ENCODE data around the gene ACSL6. TPM values are rescaled to one million over a fixed set of nuclear protein-coding genes. Genes with fewer than 3 reads are reported as not detected.

ACSL6 gene
- polyA plus RNA-seq, 2 of the 4 experiments (the other 2 are of a cell fraction), result 0.06 to 0.09 TPM

DNA sequence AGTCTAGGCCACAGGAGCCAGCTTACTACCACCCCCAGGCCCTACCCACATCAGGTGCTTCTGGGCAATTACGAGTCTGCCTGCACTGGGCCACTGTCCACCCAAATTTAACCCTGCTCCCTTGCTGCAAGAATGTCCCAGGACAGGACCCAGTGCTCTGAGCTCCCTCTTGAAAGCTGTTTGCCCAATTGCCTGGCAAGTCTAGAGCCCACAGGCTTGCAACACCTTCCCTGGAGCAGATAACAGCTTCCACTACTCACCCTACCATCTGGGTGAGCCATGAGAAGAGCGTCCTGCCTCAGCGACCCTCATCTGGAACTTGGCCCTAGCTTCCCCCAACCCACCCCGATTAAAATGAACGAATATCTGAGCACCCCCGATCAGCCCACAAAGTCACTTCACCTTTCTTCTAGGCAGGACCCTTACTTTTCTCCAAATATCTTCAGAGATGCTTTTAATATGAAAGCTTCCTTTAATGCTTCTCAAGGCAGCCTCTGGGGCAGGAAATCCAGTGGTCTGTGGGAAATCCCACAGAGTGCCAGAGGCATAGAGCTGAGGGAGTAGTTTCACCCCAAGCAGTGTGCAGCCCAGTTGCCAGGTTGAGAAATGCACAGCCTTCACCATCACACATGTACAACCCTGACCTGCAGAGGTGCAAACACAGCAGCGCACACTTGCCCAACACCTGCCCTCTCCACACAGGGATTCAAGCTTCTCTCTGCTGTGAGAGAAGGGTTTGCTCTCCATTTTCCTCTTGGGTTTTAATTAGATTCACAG is 10.6 kb downstream of the ACSL6 start:
- Histone ChIP-seq H3K4me3 (no peak overlapping the region), H3K4me1 (no peaks in the 10 kb centered on the region), H3K27ac (no peak overlapping the region), H3K4me2 (no peak overlapping the region), H3K9me3 (no peaks in the 10 kb centered on the region)
- ATAC-seq, result no peak
- POLR2A ChIA-PET, result no interaction called here
- FAIRE-seq, result no peak
- no peak for DNase-seq (ENCODE audit: low read depth in 1 of 2, low spot score in 1 of 2)
- CTCF ChIA-PET, result interaction anchor here (1.2 to 3.8 kb wide), 4 partner anchors 8 to 578 kb away, joined by 3 to 17 read pairs (median 13); no protein-coding TSS in a partner anchor
- 35% methylated on average over 7 of the region's 7 CpGs for WGBS (ENCODE audit: missing lambda C conversion rate)
- TF ChIP-seq FOSB (CRISPR knock-in tag; IDR thresholded peaks at IDR 0.05) (no peak), NFE2L2 (conservative IDR thresholded peaks at IDR 0.05; ENCODE audit: low read length) (no peak), TFCP2L1 (CRISPR knock-in tag; IDR thresholded peaks at IDR 0.05) (no peak), SREBF2 (IDR thresholded peaks at IDR 0.05) (no peak), ZFP36 (IDR thresholded peaks at IDR 0.05; ENCODE audit: borderline replicate concordance, partially characterized antibody) (no peak), EP300 (IDR thresholded peaks at IDR 0.05) (no peak), JUN (IDR thresholded peaks at IDR 0.05) (no peak), HOXA7 (CRISPR knock-in tag; IDR thresholded peaks at IDR 0.05) (no peak), HOXB5 (CRISPR knock-in tag; IDR thresholded peaks at IDR 0.05) (no peak), FOSL2 (IDR thresholded peaks at IDR 0.05) (no peak), FOSL2 (CRISPR knock-in tag; IDR thresholded peaks at IDR 0.05) (no peak), HDAC2 (IDR thresholded peaks at IDR 0.05) (no peak), MAFK (IDR thresholded peaks at IDR 0.05; ENCODE audit: partially characterized antibody) (no peak), JUNB (IDR thresholded peaks at IDR 0.05) (no peak), CHD2 (IDR thresholded peaks at IDR 0.05; ENCODE audit: low read length, partially characterized antibody) (no peak), MAX (IDR thresholded peaks at IDR 0.05) (no peak), ZC3H11A (IDR thresholded peaks at IDR 0.05) (no peak), POLR2AphosphoS2 (conservative IDR thresholded peaks at IDR 0.05; ENCODE audit: low read length) (no peak)
- TF ChIP-seq, protein P1, sequence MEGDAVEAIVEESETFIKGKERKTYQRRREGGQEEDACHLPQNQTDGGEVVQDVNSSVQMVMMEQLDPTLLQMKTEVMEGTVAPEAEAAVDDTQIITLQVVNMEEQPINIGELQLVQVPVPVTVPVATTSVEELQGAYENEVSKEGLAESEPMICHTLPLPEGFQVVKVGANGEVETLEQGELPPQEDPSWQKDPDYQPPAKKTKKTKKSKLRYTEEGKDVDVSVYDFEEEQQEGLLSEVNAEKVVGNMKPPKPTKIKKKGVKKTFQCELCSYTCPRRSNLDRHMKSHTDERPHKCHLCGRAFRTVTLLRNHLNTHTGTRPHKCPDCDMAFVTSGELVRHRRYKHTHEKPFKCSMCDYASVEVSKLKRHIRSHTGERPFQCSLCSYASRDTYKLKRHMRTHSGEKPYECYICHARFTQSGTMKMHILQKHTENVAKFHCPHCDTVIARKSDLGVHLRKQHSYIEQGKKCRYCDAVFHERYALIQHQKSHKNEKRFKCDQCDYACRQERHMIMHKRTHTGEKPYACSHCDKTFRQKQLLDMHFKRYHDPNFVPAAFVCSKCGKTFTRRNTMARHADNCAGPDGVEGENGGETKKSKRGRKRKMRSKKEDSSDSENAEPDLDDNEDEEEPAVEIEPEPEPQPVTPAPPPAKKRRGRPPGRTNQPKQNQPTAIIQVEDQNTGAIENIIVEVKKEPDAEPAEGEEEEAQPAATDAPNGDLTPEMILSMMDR (IDR thresholded peaks at IDR 0.05), result no peak
- TF ChIP-seq, protein P2, sequence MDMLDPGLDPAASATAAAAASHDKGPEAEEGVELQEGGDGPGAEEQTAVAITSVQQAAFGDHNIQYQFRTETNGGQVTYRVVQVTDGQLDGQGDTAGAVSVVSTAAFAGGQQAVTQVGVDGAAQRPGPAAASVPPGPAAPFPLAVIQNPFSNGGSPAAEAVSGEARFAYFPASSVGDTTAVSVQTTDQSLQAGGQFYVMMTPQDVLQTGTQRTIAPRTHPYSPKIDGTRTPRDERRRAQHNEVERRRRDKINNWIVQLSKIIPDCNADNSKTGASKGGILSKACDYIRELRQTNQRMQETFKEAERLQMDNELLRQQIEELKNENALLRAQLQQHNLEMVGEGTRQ (IDR thresholded peaks at IDR 0.05), result no peak

GRCh38 chr5:132000241-132000490 is 11.3 kb downstream of the ACSL6 start:
- H3K4me1 ChIP-seq, result no peaks in the 10 kb centered on the region
- H3K4me3 ChIP-seq, result no peak overlapping the region
- ATAC-seq (no peak), FAIRE-seq (no peak), DNase-seq (ENCODE audit: low read depth in 1 of 2, low spot score in 1 of 2) (no peak)
- ChIA-PET POLR2A (no interaction called here), CTCF (interaction anchor here (3.2 kb wide), 2 partner anchors 8 to 410 kb away, joined by 16 to 17 read pairs; no protein-coding TSS in a partner anchor)
- 6% methylated on average over 2 of the region's 2 CpGs for WGBS (ENCODE audit: missing lambda C conversion rate)
- TF ChIP-seq ZNF302 (CRISPR knock-in tag; IDR thresholded peaks at IDR 0.05), result no peak
- no peak for TF ChIP-seq BHLHE40 (IDR thresholded peaks at IDR 0.05; ENCODE audit: low read depth, low read length)
- TF ChIP-seq HEYL (CRISPR knock-in tag; IDR thresholded peaks at IDR 0.05), result no peak
- no peak for TF ChIP-seq TP53 (CRISPR knock-in tag; IDR thresholded peaks at IDR 0.05)
- no peak for TF ChIP-seq NR3C1 (IDR thresholded peaks at IDR 0.05)
- TF ChIP-seq HOXB5 (CRISPR knock-in tag; IDR thresholded peaks at IDR 0.05), result no peak
- no peak for TF ChIP-seq HOXA7 (CRISPR knock-in tag; IDR thresholded peaks at IDR 0.05)
- TF ChIP-seq MAFK (IDR thresholded peaks at IDR 0.05; ENCODE audit: partially characterized antibody), result no peak
- no peak for TF ChIP-seq SREBF2 (IDR thresholded peaks at IDR 0.05)
- no peak for TF ChIP-seq TFCP2L1 (CRISPR knock-in tag; IDR thresholded peaks at IDR 0.05)
- TF ChIP-seq, protein P1 (IDR thresholded peaks at IDR 0.05), result no peak
- TF ChIP-seq MAX (IDR thresholded peaks at IDR 0.05), result no peak
- no peak for TF ChIP-seq ATOH8 (CRISPR knock-in tag; IDR thresholded peaks at IDR 0.05; ENCODE audit: low read depth)
- no peak for TF ChIP-seq RARB (CRISPR knock-in tag; IDR thresholded peaks at IDR 0.05)
- no peak overlapping the region for H3K4me2 ChIP-seq
- H3K9me3 ChIP-seq, result no peaks in the 10 kb centered on the region
- no peak overlapping the region for H3K27ac ChIP-seq
